PFSK-1 (cell line): ENCODE results near the gene IRF2BPL.

Experiments
- POLR2AphosphoS5 ChIP-seq: IDR thresholded peaks from 2 replicates; pipeline ENCODE4 v1.6.1; 2012; ENCODE audit warnings: low read depth, mild to moderate bottlenecking, control low read depth, low read length, moderate library complexity
- SIN3A ChIP-seq: IDR thresholded peaks from 2 replicates; pipeline ENCODE4 v1.6.1; 2012; ENCODE audit warnings: mild to moderate bottlenecking, low read length, moderate library complexity, borderline replicate concordance; ENCODE audit not compliant: insufficient read depth
- TF ChIP-seq, protein P1 (sequence below), 2 experiments: IDR thresholded peaks; 2 replicates each; pipeline versions ENCODE4 v1.6.1 to v1.8.0; 2011 to 2012; ENCODE audit warnings: low read depth in 2 of 2, low read length in 2 of 2, control low read depth in 1 of 2, inconsistent platforms in 1 of 2, mild to moderate bottlenecking in 1 of 2, moderate library complexity in 1 of 2; ENCODE audit not compliant: insufficient read depth in 1 of 2

GRCh38 chr14:77032844-77033621 lies 4.5 kb upstream of the IRF2BPL start:
- TF ChIP-seq SIN3A (peak; percentile 58; the same call in 1 of the 2 replicates), POLR2AphosphoS5 (no peak; the same call in 1 of the 2 replicates)
- TF ChIP-seq, protein P1, sequence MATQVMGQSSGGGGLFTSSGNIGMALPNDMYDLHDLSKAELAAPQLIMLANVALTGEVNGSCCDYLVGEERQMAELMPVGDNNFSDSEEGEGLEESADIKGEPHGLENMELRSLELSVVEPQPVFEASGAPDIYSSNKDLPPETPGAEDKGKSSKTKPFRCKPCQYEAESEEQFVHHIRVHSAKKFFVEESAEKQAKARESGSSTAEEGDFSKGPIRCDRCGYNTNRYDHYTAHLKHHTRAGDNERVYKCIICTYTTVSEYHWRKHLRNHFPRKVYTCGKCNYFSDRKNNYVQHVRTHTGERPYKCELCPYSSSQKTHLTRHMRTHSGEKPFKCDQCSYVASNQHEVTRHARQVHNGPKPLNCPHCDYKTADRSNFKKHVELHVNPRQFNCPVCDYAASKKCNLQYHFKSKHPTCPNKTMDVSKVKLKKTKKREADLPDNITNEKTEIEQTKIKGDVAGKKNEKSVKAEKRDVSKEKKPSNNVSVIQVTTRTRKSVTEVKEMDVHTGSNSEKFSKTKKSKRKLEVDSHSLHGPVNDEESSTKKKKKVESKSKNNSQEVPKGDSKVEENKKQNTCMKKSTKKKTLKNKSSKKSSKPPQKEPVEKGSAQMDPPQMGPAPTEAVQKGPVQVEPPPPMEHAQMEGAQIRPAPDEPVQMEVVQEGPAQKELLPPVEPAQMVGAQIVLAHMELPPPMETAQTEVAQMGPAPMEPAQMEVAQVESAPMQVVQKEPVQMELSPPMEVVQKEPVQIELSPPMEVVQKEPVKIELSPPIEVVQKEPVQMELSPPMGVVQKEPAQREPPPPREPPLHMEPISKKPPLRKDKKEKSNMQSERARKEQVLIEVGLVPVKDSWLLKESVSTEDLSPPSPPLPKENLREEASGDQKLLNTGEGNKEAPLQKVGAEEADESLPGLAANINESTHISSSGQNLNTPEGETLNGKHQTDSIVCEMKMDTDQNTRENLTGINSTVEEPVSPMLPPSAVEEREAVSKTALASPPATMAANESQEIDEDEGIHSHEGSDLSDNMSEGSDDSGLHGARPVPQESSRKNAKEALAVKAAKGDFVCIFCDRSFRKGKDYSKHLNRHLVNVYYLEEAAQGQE (IDR thresholded peaks at IDR 0.05; ENCODE audit: insufficient read depth in 1 of 2, low read depth in 2 of 2, low read length in 2 of 2), result no peak; a peak in 1 of 4 replicates
